Measurements from ENCODE around the gene ADCYAP1R1.

DNA sequence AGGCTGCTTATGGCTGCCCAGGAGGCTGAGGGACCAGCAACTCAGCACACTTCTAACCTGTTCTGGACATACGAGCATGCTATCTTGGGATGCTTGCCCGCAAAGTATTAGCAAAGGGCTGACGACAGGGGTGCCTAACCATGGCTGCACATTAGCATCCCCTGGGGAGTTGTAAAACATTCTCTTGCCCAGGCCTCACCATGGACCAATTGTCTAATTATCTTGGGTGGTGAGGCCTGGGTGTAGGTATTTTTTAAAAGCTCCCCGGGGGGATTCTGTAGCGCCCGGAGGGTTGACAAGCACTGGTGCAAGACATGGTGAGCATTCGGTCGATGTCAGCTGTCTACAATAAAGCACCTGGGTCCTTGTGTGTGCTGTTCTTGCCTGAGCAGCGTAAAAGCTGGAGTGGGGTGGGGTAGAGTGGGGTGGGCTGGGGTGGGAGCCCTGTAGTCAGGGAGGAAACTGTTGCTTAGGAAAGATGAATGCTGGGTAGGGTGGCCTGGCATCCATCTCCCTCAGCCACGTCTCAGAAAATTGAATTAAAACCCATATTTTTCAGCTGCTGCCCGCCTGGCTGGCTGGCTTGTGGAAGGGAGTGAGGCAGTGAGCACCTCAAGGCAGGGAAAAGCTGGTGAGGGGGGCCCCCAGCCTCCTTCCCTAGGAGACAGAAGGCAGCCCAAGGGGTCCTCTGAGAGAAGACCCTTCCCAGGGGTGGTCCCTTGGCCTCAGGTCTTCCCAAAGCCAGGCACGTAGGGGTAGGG lies 2.9 kb upstream of the ADCYAP1R1 start:
- TF ChIP-seq POLR2AphosphoS5 (IDR thresholded peaks at IDR 0.05; ENCODE audit: low read depth, low read length) (no peak), POLR2A (IDR thresholded peaks at IDR 0.05; ENCODE audit: low read depth, low read length) (no peak)
